ENCODE results near the gene DACT1.

DACT1 gene

DNA sequence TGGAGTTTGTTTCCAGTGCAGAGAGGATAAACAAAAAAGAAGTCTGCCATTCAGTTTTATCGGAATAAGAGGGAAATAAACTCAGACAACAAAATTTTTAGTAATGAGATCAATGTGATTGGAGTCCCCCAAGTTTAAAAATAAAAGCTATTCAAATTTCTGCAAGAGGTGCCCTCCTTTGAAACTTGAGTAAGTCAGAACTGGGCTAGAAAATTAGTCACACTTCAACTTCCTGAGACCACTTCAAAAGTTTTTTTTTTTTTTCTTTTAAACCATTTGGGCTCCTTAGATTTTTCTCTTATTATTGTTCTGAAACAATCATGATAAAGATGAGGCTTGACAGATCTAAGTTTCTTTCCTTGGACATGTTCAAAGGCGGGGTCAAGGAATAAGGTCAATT lies 3.2 kb downstream of the DACT1 start:
- TF ChIP-seq TAF1 (IDR thresholded peaks at IDR 0.05; ENCODE audit: borderline replicate concordance, insufficient read depth, low read length), result no peak
- no peak for TF ChIP-seq FOXP2 (optimal IDR thresholded peaks at IDR 0.05; ENCODE audit: borderline replicate concordance, extremely low read depth, extremely low read length, insufficient read depth)
- no peak for TF ChIP-seq SIN3A (IDR thresholded peaks at IDR 0.05; ENCODE audit: borderline replicate concordance, insufficient read depth, low read length)
- TF ChIP-seq POLR2AphosphoS5 (IDR thresholded peaks at IDR 0.05; ENCODE audit: low read depth, low read length), result no peak

- TF ChIP-seq, protein P1, sequence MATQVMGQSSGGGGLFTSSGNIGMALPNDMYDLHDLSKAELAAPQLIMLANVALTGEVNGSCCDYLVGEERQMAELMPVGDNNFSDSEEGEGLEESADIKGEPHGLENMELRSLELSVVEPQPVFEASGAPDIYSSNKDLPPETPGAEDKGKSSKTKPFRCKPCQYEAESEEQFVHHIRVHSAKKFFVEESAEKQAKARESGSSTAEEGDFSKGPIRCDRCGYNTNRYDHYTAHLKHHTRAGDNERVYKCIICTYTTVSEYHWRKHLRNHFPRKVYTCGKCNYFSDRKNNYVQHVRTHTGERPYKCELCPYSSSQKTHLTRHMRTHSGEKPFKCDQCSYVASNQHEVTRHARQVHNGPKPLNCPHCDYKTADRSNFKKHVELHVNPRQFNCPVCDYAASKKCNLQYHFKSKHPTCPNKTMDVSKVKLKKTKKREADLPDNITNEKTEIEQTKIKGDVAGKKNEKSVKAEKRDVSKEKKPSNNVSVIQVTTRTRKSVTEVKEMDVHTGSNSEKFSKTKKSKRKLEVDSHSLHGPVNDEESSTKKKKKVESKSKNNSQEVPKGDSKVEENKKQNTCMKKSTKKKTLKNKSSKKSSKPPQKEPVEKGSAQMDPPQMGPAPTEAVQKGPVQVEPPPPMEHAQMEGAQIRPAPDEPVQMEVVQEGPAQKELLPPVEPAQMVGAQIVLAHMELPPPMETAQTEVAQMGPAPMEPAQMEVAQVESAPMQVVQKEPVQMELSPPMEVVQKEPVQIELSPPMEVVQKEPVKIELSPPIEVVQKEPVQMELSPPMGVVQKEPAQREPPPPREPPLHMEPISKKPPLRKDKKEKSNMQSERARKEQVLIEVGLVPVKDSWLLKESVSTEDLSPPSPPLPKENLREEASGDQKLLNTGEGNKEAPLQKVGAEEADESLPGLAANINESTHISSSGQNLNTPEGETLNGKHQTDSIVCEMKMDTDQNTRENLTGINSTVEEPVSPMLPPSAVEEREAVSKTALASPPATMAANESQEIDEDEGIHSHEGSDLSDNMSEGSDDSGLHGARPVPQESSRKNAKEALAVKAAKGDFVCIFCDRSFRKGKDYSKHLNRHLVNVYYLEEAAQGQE (IDR thresholded peaks at IDR 0.05; ENCODE audit: insufficient read depth in 1 of 2, low read depth in 2 of 2, low read length in 2 of 2), result no peak
- TF ChIP-seq SIN3A (IDR thresholded peaks at IDR 0.05; ENCODE audit: borderline replicate concordance, insufficient read depth, low read length) (no peak), POLR2AphosphoS5 (IDR thresholded peaks at IDR 0.05; ENCODE audit: low read depth, low read length) (no peak), FOXP2 (optimal IDR thresholded peaks at IDR 0.05; ENCODE audit: borderline replicate concordance, extremely low read depth, extremely low read length, insufficient read depth) (no peak), TAF1 (IDR thresholded peaks at IDR 0.05; ENCODE audit: borderline replicate concordance, insufficient read depth, low read length) (no peak)
These were observed 3.7 kb downstream of the DACT1 start for GRCh38 chr14:58641509-58641908.

DNA sequence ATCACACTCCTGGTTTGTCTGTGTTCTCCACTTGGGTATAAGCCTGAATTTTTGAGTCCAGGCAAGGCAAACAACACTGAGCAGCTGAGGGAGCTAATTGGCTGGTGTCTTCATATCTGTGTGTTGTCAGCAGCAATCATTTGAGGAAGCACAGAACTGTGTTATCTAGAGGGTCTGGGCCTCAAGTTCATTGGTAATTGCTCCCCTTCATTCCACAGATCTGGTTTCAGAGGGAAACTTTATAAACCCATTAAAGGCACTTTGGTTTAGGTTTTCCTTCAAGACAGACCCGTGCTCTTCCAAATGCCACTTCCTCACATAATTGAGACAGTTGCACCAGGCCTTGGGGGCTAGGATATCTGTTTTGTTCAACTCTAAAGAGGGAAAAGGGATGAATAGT lies 5.6 kb downstream of the DACT1 start:
- TF ChIP-seq SIN3A (IDR thresholded peaks at IDR 0.05; ENCODE audit: borderline replicate concordance, insufficient read depth, low read length), result no peak
- TF ChIP-seq POLR2AphosphoS5 (IDR thresholded peaks at IDR 0.05; ENCODE audit: low read depth, low read length), result no peak
- no peak for TF ChIP-seq FOXP2 (optimal IDR thresholded peaks at IDR 0.05; ENCODE audit: borderline replicate concordance, extremely low read depth, extremely low read length, insufficient read depth)
- TF ChIP-seq TAF1 (IDR thresholded peaks at IDR 0.05; ENCODE audit: borderline replicate concordance, insufficient read depth, low read length), result no peak
- TF ChIP-seq, protein P1 (IDR thresholded peaks at IDR 0.05; ENCODE audit: insufficient read depth in 1 of 2, low read depth in 2 of 2, low read length in 2 of 2), result no peak

DNA sequence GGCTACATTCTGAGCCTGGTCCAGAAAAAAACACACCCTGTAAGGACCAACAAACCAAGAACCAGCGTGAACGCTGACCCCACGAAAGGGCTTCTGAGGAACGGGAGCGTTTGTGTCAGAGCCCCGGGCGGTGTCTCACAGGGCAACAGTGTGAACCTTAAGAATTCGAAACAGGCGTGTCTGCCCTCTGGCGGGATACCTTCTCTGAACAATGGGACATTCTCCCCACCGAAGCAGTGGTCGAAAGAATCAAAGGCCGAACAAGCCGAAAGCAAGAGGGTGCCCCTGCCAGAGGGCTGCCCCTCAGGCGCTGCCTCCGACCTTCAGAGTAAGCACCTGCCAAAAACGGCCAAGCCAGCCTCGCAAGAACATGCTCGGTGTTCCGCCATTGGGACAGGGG lies 7.9 kb downstream of the DACT1 start:
- TF ChIP-seq, protein P1 (IDR thresholded peaks at IDR 0.05; ENCODE audit: insufficient read depth in 1 of 2, low read depth in 2 of 2, low read length in 2 of 2), result no peak
- TF ChIP-seq POLR2AphosphoS5 (IDR thresholded peaks at IDR 0.05; ENCODE audit: low read depth, low read length) (no peak), TAF1 (IDR thresholded peaks at IDR 0.05; ENCODE audit: borderline replicate concordance, insufficient read depth, low read length) (no peak), SIN3A (IDR thresholded peaks at IDR 0.05; ENCODE audit: borderline replicate concordance, insufficient read depth, low read length) (no peak), FOXP2 (optimal IDR thresholded peaks at IDR 0.05; ENCODE audit: borderline replicate concordance, extremely low read depth, extremely low read length, insufficient read depth) (no peak)

- TF ChIP-seq, protein P1 (IDR thresholded peaks at IDR 0.05; ENCODE audit: insufficient read depth in 1 of 2, low read depth in 2 of 2, low read length in 2 of 2), result no peak
- TF ChIP-seq FOXP2 (optimal IDR thresholded peaks at IDR 0.05; ENCODE audit: borderline replicate concordance, extremely low read depth, extremely low read length, insufficient read depth), result no peak
- no peak for TF ChIP-seq SIN3A (IDR thresholded peaks at IDR 0.05; ENCODE audit: borderline replicate concordance, insufficient read depth, low read length)
- TF ChIP-seq POLR2AphosphoS5 (IDR thresholded peaks at IDR 0.05; ENCODE audit: low read depth, low read length), result no peak
- no peak for TF ChIP-seq TAF1 (IDR thresholded peaks at IDR 0.05; ENCODE audit: borderline replicate concordance, insufficient read depth, low read length)
These were observed 8.7 kb downstream of the DACT1 start for GRCh38 chr14:58646479-58646878.
